Mesothelial cell of epicardium (in vitro differentiated cells): ENCODE measurements around the gene MTCL1. TPM values are rescaled to one million over a fixed set of nuclear protein-coding genes. Genes with fewer than 3 reads are reported as not detected.

Source experiments
- DNase-seq, 2 experiments: peaks; one replicate each; pipeline ENCODE4 v3.0.0; 2021; ENCODE audit warnings: low spot score in 2 of 2; ENCODE audit not compliant: unreplicated experiment in 2 of 2
- H3K27ac Mint-ChIP-seq: 2 replicates; pipeline ENCODE4 v1.8.0; 2021; ENCODE audit warnings: mixed read lengths
- H3K27me3 Mint-ChIP-seq: 2 replicates; pipeline ENCODE4 v1.8.0; 2021; ENCODE audit warnings: low read depth, mixed read lengths
- H3K36me3 Mint-ChIP-seq: 2 replicates; pipeline ENCODE4 v1.8.0; 2021; ENCODE audit warnings: mixed read lengths
- H3K4me1 Mint-ChIP-seq: 2 replicates; pipeline ENCODE4 v1.8.0; 2021; ENCODE audit warnings: mixed read lengths
- H3K4me3 Mint-ChIP-seq: 2 replicates; pipeline ENCODE4 v1.8.0; 2021; ENCODE audit warnings: mild to moderate bottlenecking, moderate library complexity, mixed read lengths
- H3K9me3 Mint-ChIP-seq: 2 replicates; pipeline ENCODE4 v1.8.0; 2021; ENCODE audit warnings: mixed read lengths
- CTCF ChIP-seq: fragments of 200-600 bp; sonication (generic); IDR thresholded peaks from one replicate; pipeline ENCODE4 v1.5.0; 2021; ENCODE audit warnings: antibody characterized with exemption; ENCODE audit not compliant: unreplicated experiment
- total RNA-seq: library from RNA; stranded (reverse); gene quantifications from 3 replicates; pipeline ENCODE4 v1.2.1, GENCODE V29; 2021

The MTCL1 gene
- total RNA-seq, 1 donor from 2014 or later = 24.7 TPM

- no peaks in the 10 kb centered on the region for H3K9me3 Mint-ChIP-seq
- no peak overlapping the region for H3K4me3 Mint-ChIP-seq
- no peaks in the 10 kb centered on the region for H3K4me1 Mint-ChIP-seq
- DNase-seq = no peak
- H3K27me3 Mint-ChIP-seq = peaks cover 2% of the 10 kb centered on the region
- no peak for TF ChIP-seq CTCF
- no peak overlapping the region for H3K27ac Mint-ChIP-seq
- peaks cover 3% of the 10 kb centered on the region for H3K36me3 Mint-ChIP-seq
These were observed 125.8 kb downstream of the MTCL1 start for GRCh38 chr18:8831112-8831511.

GRCh38 chr18:8831531-8831930 is 126.2 kb downstream of the MTCL1 start:
- no peaks in the 10 kb centered on the region for H3K9me3 Mint-ChIP-seq
- H3K27ac Mint-ChIP-seq = no peak overlapping the region
- H3K36me3 Mint-ChIP-seq = peaks cover 3% of the 10 kb centered on the region
- no peak overlapping the region for H3K4me3 Mint-ChIP-seq
- no peaks in the 10 kb centered on the region for H3K4me1 Mint-ChIP-seq
- DNase-seq = no peak
- peaks cover 2% of the 10 kb centered on the region for H3K27me3 Mint-ChIP-seq
- no peak for TF ChIP-seq CTCF

GRCh38 chr18:8833480-8833879 is 128.1 kb downstream of the MTCL1 start:
- Mint-ChIP-seq H3K27ac (no peak overlapping the region), H3K4me3 (no peak overlapping the region), H3K36me3 (peaks cover 3% of the 10 kb centered on the region), H3K9me3 (peaks cover 6% of the 10 kb centered on the region), H3K27me3 (peaks cover 2% of the 10 kb centered on the region), H3K4me1 (no peaks in the 10 kb centered on the region)
- no peak for DNase-seq
- TF ChIP-seq CTCF = no peak

GRCh38 chr18:8834881-8835280 is 129.5 kb downstream of the MTCL1 start:
- H3K4me1 Mint-ChIP-seq = no peaks in the 10 kb centered on the region
- H3K36me3 Mint-ChIP-seq = peaks cover 3% of the 10 kb centered on the region
- no peak for DNase-seq
- no peak for TF ChIP-seq CTCF
- peaks cover 2% of the 10 kb centered on the region for H3K27me3 Mint-ChIP-seq
- peaks cover 6% of the 10 kb centered on the region for H3K9me3 Mint-ChIP-seq
- no peak overlapping the region for H3K4me3 Mint-ChIP-seq
- H3K27ac Mint-ChIP-seq = no peak overlapping the region

GRCh38 chr18:8835521-8835953 is 130.2 kb downstream of the MTCL1 start:
- Mint-ChIP-seq H3K27ac (no peak overlapping the region), H3K4me3 (no peak overlapping the region), H3K27me3 (peaks cover under 1% of the 10 kb centered on the region), H3K36me3 (peaks cover under 1% of the 10 kb centered on the region), H3K9me3 (peaks cover 6% of the 10 kb centered on the region), H3K4me1 (no peaks in the 10 kb centered on the region)
- DNase-seq = no peak
- TF ChIP-seq CTCF = no peak

GRCh38 chr18:8839281-8839680 is 133.9 kb downstream of the MTCL1 start:
- Mint-ChIP-seq H3K36me3 (no peaks in the 10 kb centered on the region), H3K27me3 (no peaks in the 10 kb centered on the region), H3K4me1 (no peaks in the 10 kb centered on the region), H3K9me3 (peaks cover 6% of the 10 kb centered on the region), H3K27ac (no peak overlapping the region), H3K4me3 (no peak overlapping the region)
- DNase-seq = no peak
- no peak for TF ChIP-seq CTCF
